Measurements from ENCODE around the gene PMEL. TPM values are rescaled to one million over a fixed set of nuclear protein-coding genes. Genes with fewer than 3 reads are reported as not detected.

The PMEL gene
- total and polyA plus RNA-seq, 2 donors (not counting 1 experiment from before 2014, with no cell fraction given): 0.32 to 0.46 TPM

GRCh38 chr12:55997535-55997859 lies 31.7 kb upstream of the PMEL start:
- peak overlapping the region; percentile 84 for H3K4me3 Mint-ChIP-seq
- Histone ChIP-seq H3K79me2 (ENCODE audit: control insufficient read depth, insufficient read depth, low read length) (no peaks in the 10 kb centered on the region), H3K27ac (ENCODE audit: low read length in 2 of 2) (no peak overlapping the region), H3K27me3 (replicated peaks in 1 of 4; ENCODE audit: control extremely low read depth in 1 of 4, control insufficient read depth in 3 of 4, insufficient read depth in 4 of 4, low read length in 3 of 4) (peaks cover 0 to 4% (median 0%) of the 10 kb centered on the region in 4 experiments), H2AFZ (ENCODE audit: insufficient read depth, low read depth, low read length, poor library complexity, severe bottlenecking) (peak overlapping the region; percentile 59), H3K9me3 (ENCODE audit: control extremely low read depth in 1 of 3, control insufficient read depth in 2 of 3, insufficient read depth in 1 of 3, low read length in 2 of 3) (no peaks in the 10 kb centered on the region), H3K4me2 (replicated peaks; ENCODE audit: low read depth, low read length, poor library complexity, severe bottlenecking) (peak overlapping the region; percentile 78), H3K36me3 (replicated peaks in 1 of 2; ENCODE audit: control extremely low read depth in 1 of 2, control insufficient read depth in 1 of 2, extremely low read depth in 1 of 2, insufficient read depth in 2 of 2, low read length in 1 of 2) (peaks cover 0 to 20% of the 10 kb centered on the region in 2 experiments), H3K4me1 (ENCODE audit: control insufficient read depth in 2 of 2, insufficient read depth in 2 of 2, low read length in 2 of 2) (peaks cover 13 to 18% of the 10 kb centered on the region in 2 donors), H3K4me3 (ENCODE audit: control extremely low read depth in 1 of 5, extremely low read depth in 1 of 5, insufficient read depth in 1 of 5, low read depth in 2 of 5, low read length in 4 of 5) (peak overlapping the region; percentile 32 to 48 (median 41)), H4K20me1 (ENCODE audit: control insufficient read depth, insufficient read depth, low read length, poor library complexity, severe bottlenecking) (no peaks in the 10 kb centered on the region), H3K9ac (ENCODE audit: low read length) (peak overlapping the region; percentile 47)
- no peak for TF ChIP-seq EZH2 (IDR thresholded peaks at IDR 0.05; ENCODE audit: borderline replicate concordance, insufficient read depth, low read depth, low read length, poor library complexity, severe bottlenecking)
- TF ChIP-seq CTCF (IDR thresholded peaks at IDR 0.05): no peak
- 3% methylated on average over 5 of the region's 5 CpGs for WGBS (ENCODE audit: insufficient coverage)
- peaks cover 21% of the 10 kb centered on the region for H3K4me1 Mint-ChIP-seq
- ChIA-PET POLR2A (interaction anchor here (2.5 kb wide), 1 partner anchor 24 kb away, joined by 9 read pairs; the partner anchor contains the start of gene RAB5B), CTCF (interaction anchor here (0.9 to 4.4 kb wide), 8 partner anchors 9 to 259 kb away, joined by 3 to 33 read pairs (median 8); partner anchors contain the start of gene RAB5B)
- DNase-seq (no peak), ATAC-seq (ENCODE audit: low read depth) (peak; percentile 21)
- H3K27ac Mint-ChIP-seq: peak overlapping the region; percentile 71
- H3K27me3 Mint-ChIP-seq: no peaks in the 10 kb centered on the region
- H3K9me3 Mint-ChIP-seq (ENCODE audit: insufficient read depth): no peaks in the 10 kb centered on the region
- intact Hi-C loops (cut with micrococcal nuclease): loop anchor here (2.0 to 5.0 kb wide), 2 partner anchors 130 to 193 kb away; partner anchors contain the start of gene ESYT1
